HG03025 (cell line): Measurements from ENCODE around the gene FGGY.
"Not testable (repeated sequence)": the region's sequence is repeated elsewhere in the genome, so short reads cannot be mapped to it uniquely, and the experiment has no call there.

Source experiments
- ATAC-seq: cut with Tn5 transposase; IDR thresholded peaks from one replicate; pipeline ENCODE4 v1.9.1; 2021; ENCODE audit warnings: mild to moderate bottlenecking, moderate library complexity; ENCODE audit not compliant: unreplicated experiment, low FRiP score

FGGY gene

GRCh38 chr1:59473831-59474230 lies 176.9 kb downstream of the FGGY start:
- no peak for ATAC-seq

GRCh38 chr1:59474496-59474895 lies 177.6 kb downstream of the FGGY start:
- ATAC-seq = no peak

- no peak for ATAC-seq
Measured at GRCh38 chr1:59475737-59476136, 178.8 kb downstream of the FGGY start.

- ATAC-seq = no peak
Measured at GRCh38 chr1:59477286-59477685, 180.4 kb downstream of the FGGY start.

DNA sequence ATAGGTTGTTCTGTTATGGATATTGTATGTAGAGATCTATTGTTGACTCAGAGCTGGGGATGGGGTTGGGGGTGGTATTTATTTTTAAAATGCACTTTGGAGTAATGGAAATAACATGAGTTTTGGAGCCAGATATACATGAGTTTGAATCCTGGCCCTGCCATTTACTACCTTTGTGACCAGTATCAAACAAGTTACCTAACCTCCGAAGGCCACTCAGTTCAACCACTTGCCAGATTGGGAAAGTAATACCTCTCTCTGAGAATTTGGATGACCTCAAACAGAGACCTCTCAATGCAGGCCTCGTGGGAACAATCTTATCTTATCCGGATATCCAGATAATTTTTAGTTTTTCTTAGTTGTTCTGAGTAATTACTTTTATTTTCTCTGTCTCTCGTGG lies 181.0 kb downstream of the FGGY start:
- no peak for ATAC-seq

GRCh38 chr1:59478822-59479221 lies 181.9 kb downstream of the FGGY start:
- no peak for ATAC-seq

DNA sequence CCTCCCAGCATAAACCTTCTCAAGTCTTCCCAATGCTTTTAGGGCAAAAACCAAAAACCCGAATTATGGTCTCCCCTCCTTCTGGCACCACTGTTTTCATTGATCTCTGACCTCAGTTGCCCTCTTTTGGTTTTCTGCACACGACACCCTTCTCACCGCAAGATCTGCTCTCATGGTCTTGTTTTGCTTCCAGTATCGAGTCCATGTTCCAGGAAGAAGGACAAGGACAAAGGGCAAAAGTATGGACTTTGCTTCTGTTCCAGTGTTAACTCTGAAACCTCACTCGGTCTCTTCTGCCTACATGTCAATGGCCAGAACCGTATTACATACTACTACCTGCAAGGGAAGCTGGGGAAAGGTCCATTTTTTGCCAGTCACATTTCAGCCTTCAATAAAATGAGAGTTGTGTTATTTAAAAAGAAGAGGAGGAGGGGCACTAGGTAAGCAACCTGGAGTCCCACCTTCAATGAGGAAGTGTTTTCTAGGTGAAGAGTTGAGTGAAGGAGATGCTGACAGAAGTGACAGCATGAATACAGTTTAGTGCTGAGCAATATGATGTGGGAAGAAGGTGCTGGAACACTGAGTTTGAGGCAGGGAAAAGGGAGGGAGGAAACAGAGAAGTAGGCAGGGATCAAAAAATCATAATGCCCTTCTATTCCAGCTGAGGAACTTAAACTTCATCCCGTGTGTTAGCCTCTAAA lies 183.4 kb downstream of the FGGY start:
- ATAC-seq = no peak

DNA sequence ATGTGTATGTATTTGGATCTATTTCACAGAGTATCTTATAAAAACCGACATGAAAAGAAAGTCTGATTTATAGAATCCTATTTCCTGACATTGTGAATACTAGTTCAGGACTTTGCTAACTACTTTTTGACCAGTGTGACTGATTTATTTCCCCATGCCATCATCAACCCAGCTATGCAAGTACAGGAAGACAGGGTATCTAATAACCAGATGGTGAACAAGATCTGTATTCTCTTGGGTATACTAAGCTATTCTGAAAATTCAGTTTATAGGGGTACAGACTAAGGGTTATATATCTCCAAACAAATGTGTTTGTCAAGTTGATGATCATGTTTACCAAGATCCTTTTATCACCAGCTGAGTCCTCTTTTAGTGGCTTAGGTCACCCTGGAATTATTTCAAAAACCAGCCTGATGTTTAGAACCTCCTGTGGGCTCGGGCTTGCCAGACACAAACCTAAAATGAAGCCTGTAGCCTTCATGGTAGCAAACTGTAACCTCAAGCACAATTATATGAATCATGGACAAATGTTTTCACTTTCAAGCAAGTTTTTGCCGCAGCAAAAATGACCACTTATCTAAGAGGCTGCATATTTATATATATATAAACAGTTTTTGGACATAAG lies 185.1 kb downstream of the FGGY start:
- ATAC-seq = no peak

DNA sequence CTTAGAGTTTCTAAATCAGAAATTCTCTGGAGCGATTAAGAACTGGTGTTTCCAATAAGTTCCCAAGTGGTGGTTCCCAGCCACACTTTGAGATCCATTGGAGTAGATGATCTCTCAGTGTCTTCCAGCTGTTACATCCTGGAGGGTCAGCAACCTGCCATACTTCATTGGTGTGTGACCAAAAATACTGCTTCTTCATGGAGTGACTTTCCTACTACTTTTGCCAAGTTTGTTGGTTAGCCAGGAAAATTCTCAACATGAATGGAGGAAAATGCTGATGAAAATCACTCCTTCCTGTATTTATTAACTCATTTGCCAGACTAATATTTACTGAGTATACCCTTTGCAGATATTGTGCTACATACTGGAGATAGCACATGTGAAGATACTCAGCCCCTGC lies 186.1 kb downstream of the FGGY start:
- ATAC-seq = no peak

GRCh38 chr1:59484096-59484495 lies 187.2 kb downstream of the FGGY start:
- no peak for ATAC-seq

DNA sequence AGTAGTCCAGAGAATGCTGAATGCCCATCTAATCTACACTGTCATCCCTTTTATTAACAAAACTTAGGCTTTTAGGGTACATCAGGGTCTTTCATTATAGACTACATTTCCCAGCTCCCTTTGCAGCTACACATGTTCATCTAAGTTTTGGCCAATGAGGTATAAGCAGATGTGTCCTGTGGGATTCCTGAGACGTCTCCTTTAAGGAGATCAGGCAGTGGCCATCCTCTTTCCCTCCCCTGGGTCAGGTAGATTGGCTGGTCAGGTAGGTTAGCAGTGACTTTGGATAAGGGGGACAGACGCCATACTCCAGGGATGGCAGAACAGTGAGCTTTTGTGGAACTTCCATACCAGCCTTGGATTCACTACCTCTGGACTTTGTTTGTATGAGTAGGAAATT lies 188.3 kb downstream of the FGGY start:
- ATAC-seq = no peak

DNA sequence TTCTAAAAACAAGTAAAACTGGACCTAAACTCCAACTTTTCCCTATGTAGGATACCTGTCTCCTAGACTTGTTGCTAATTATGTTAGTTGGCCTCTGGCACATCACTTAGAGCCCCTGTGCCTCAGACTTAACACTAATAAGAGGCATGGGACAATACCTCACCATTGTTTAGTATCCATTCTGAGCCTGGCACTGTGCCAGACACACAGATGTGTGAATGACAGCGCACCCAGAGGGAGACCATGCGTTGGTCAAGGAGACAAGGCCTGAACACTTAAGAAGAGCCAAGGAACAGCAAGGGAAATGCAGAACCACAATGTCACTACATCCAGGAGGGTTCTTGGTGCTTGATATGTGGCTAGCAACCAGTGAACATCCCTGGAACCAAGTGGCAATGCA lies 189.1 kb downstream of the FGGY start:
- ATAC-seq = no peak

GRCh38 chr1:59486615-59487014 lies 189.7 kb downstream of the FGGY start:
- ATAC-seq = no peak

- no peak for ATAC-seq
Measured at GRCh38 chr1:59487335-59488031, 190.6 kb downstream of the FGGY start.

GRCh38 chr1:59492500-59492899 lies 195.6 kb downstream of the FGGY start:
- no peak for ATAC-seq

GRCh38 chr1:59494145-59494833 lies 197.4 kb downstream of the FGGY start:
- ATAC-seq = no peak

DNA sequence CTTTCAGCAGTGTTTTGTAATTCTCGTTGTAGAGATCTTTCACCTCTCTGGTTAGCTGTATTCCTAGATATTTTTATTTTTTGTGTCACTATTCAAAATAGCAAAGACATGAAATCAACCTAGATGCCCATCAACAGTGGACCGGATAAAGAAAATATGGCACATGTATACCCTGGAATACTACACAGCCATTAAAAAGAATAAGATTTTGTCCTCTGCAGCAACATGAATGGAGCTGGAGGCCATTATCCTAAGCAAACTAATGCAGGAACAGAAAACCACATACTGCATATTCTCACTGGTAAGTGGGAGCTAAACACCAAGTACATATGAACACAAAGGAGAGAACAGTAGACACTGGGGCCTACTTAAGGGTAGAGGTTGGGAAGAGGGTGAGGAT lies 199.3 kb downstream of the FGGY start:
- not testable (repeated sequence) for ATAC-seq

DNA sequence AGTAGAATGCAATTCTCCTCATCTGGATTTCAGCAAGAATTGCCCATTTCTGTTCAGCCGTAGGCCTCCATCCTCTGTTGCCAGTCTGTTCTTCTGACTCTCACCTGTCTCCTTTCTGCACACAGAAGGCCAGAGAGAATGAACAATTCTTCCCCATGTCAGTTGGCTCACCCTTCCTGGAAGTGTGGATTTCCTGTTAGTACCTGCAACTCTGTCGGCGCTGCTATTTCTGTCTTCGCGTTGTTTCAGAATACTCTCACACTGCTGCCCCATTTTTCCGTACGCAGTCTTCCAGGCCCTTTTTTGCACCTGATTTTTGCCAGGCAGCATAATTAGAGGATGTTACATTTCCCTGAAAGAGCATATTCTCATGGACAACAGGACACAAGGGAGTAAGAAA lies 200.7 kb downstream of the FGGY start:
- ATAC-seq = no peak

DNA sequence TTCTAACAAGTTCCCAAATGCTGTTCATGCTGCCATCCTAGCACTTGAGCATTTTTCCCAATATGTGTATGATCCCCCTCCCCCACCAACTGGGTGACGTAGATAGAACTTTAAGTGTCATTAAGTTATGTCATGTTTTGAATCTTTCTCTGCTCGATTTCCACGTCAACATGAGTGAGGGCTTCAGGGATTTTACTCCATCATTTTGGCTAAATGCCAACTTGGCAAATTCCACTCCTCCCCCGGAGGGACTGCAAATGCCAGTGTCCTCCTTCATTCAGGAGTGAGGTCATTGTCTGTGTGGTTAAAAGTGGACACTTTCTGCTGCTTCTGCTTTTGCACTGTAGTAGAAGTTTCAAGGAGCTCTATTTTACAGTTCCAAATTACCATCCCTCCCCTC lies 201.7 kb downstream of the FGGY start:
- no peak for ATAC-seq

- ATAC-seq = no peak
Measured at GRCh38 chr1:59499273-59499942, 202.5 kb downstream of the FGGY start.
